Jurkat, Clone E6-1 (cell line): ENCODE results near the gene UQCC5. TPM values are rescaled to one million over a fixed set of nuclear protein-coding genes. Genes with fewer than 3 reads are reported as not detected.

ENCODE experiments used
- DNase-seq: peaks from one replicate; pipeline ENCODE4 v3.0.0-alpha.2; 2011; ENCODE audit warnings: low read depth, low spot score
- H3K4me3 ChIP-seq: 2 replicates; pipeline ENCODE4 v1.5.1; 2011; ENCODE audit warnings: mild to moderate bottlenecking, low read length, control low read depth, moderate library complexity
- polyA plus RNA-seq: library from polyadenylated mRNA; unstranded; fragments of >200 nt; gene quantifications from one replicate; pipeline ENCODE4 v1.2.1, GENCODE V29; 2012; ENCODE audit warnings: missing spikeins; ENCODE audit not compliant: insufficient read length, insufficient read depth

UQCC5 gene
- polyA plus RNA-seq, result 30.6 TPM

GRCh38 chr3:52536369-52537164, at the start of gene UQCC5:
Gene UQCC5, plus strand, starts transcription at chr3:52536605. Its CDS starts 151 bp downstream, at chr3:52536756.
- peak within 1 kb of the TSS; percentile 95 for H3K4me3 ChIP-seq
- peak; percentile 97 for DNase-seq

GRCh38 chr3:52487050-52487787, 49.2 kb upstream of the UQCC5 start:
- no peak overlapping the region for H3K4me3 ChIP-seq
- no peak for DNase-seq

- no peak for DNase-seq
These were observed 48.4 kb upstream of the UQCC5 start for GRCh38 chr3:52487788-52488691.

GRCh38 chr3:52488746-52489145, 47.7 kb upstream of the UQCC5 start:
- no peak overlapping the region for H3K4me3 ChIP-seq
- DNase-seq, result no peak

More at GRCh38 chr3:52487788-52488691, 48.4 kb upstream of the UQCC5 start:
- H3K4me3 ChIP-seq, result no peak overlapping the region

- no peak overlapping the region for H3K4me3 ChIP-seq
- no peak for DNase-seq
These were observed 47.0 kb upstream of the UQCC5 start for GRCh38 chr3:52489453-52489852.

- no peak overlapping the region for H3K4me3 ChIP-seq
- DNase-seq, result no peak
These were observed 46.1 kb upstream of the UQCC5 start for GRCh38 chr3:52490035-52490938.

- no peak for DNase-seq
- no peak overlapping the region for H3K4me3 ChIP-seq
These were observed 45.4 kb upstream of the UQCC5 start for GRCh38 chr3:52490939-52491526.

GRCh38 chr3:52492059-52492458, 44.3 kb upstream of the UQCC5 start:
- no peak overlapping the region for H3K4me3 ChIP-seq
- DNase-seq, result no peak

- H3K4me3 ChIP-seq, result no peak overlapping the region
- DNase-seq, result no peak
These were observed 43.0 kb upstream of the UQCC5 start for GRCh38 chr3:52493232-52494017.

- no peak overlapping the region for H3K4me3 ChIP-seq
- DNase-seq, result no peak
These were observed 42.0 kb upstream of the UQCC5 start for GRCh38 chr3:52494445-52494844.

GRCh38 chr3:52494886-52495495, 41.4 kb upstream of the UQCC5 start, which contains the start of gene STAB1:
Gene STAB1, plus strand, starts transcription at chr3:52495338. Its CDS starts 76 bp downstream, at chr3:52495414.
- no peak for DNase-seq
- H3K4me3 ChIP-seq, result no peak within 1 kb of the TSS

- no peak for DNase-seq
- H3K4me3 ChIP-seq, result no peak overlapping the region
These were observed 40.4 kb upstream of the UQCC5 start for GRCh38 chr3:52495777-52496602.

- H3K4me3 ChIP-seq, result no peak overlapping the region
- DNase-seq, result no peak
These were observed 38.0 kb upstream of the UQCC5 start for GRCh38 chr3:52498137-52499054.

GRCh38 chr3:52501046-52501445, 35.4 kb upstream of the UQCC5 start:
- DNase-seq, result no peak
- H3K4me3 ChIP-seq, result no peak overlapping the region

- no peak for DNase-seq
- no peak overlapping the region for H3K4me3 ChIP-seq
These were observed 34.4 kb upstream of the UQCC5 start for GRCh38 chr3:52502001-52502400.
